DOHH2 (cell line): Measurements from ENCODE around the gene C2CD3.
A peak's percentile ranks its signal among the peaks of the same experiment; 100 is the strongest.

Experiments used
- H3F3A ChIP-seq: fragments of 200-600 bp; sonication (generic), shearing (Covaris generic); 2 replicates; pipeline ENCODE4 v1.6.0; 2016; ENCODE audit warnings: antibody characterized with exemption, mild to moderate bottlenecking; ENCODE audit not compliant: control insufficient read depth, insufficient read depth
- H3K27ac ChIP-seq: fragments of 200-600 bp; sonication (generic); 2 replicates; pipeline ENCODE4 v1.5.1; 2014; ENCODE audit warnings: low read depth, mild to moderate bottlenecking, low read length, moderate library complexity
- H3K27me3 ChIP-seq: fragments of 200-600 bp; sonication (generic); 2 replicates; pipeline ENCODE4 v1.6.1; 2014; ENCODE audit warnings: mild to moderate bottlenecking, low read length, mixed read lengths; ENCODE audit not compliant: control insufficient read depth
- H3K36me3 ChIP-seq: fragments of 200-600 bp; sonication (generic); 2 replicates; pipeline ENCODE4 v1.6.1; 2014; ENCODE audit warnings: mild to moderate bottlenecking, low read length, moderate library complexity, mixed read lengths; ENCODE audit not compliant: control insufficient read depth
- H3K4me1 ChIP-seq: fragments of 200-600 bp; sonication (generic); 2 replicates; pipeline ENCODE4 v1.6.1; 2014; ENCODE audit warnings: mild to moderate bottlenecking, low read length, mixed read lengths; ENCODE audit not compliant: control insufficient read depth
- H3K4me2 ChIP-seq: fragments of 200-600 bp; sonication (generic); 2 replicates; pipeline ENCODE4 v1.6.0; 2014; ENCODE audit warnings: mild to moderate bottlenecking, low read length, moderate library complexity
- H3K4me3 ChIP-seq: fragments of 200-600 bp; sonication (generic); 2 replicates; pipeline ENCODE4 v1.5.1; 2014; ENCODE audit warnings: mild to moderate bottlenecking, low read length, mixed read lengths
- H3K79me2 ChIP-seq: fragments of 200-600 bp; sonication (generic); 2 replicates; pipeline ENCODE4 v1.6.1; 2014; ENCODE audit warnings: mild to moderate bottlenecking, low read length, mixed read lengths; ENCODE audit not compliant: control insufficient read depth
- H3K9me2 ChIP-seq: fragments of 200-600 bp; sonication (generic); replicated peaks from 2 replicates; pipeline ENCODE4 v1.6.1; 2014; ENCODE audit warnings: mild to moderate bottlenecking, low read length, mixed read lengths; ENCODE audit not compliant: control insufficient read depth
- H3K9me3 ChIP-seq: fragments of 200-600 bp; sonication (generic); 2 replicates; pipeline ENCODE4 v1.6.1; 2014; ENCODE audit warnings: antibody characterized with exemption, low read length, mixed read lengths; ENCODE audit not compliant: control insufficient read depth, insufficient read depth
- H4K20me1 ChIP-seq: fragments of 200-600 bp; sonication (generic); 2 replicates; pipeline ENCODE4 v1.6.0; 2014; ENCODE audit warnings: low read depth, mild to moderate bottlenecking, antibody characterized with exemption, low read length, moderate library complexity; ENCODE audit not compliant: control insufficient read depth, insufficient read depth
- CTCF ChIP-seq: fragments of 200-600 bp; sonication (generic); IDR thresholded peaks from one replicate; pipeline ENCODE4 v1.5.1; 2014; ENCODE audit warnings: antibody characterized with exemption, mild to moderate bottlenecking, low read depth, low read length; ENCODE audit not compliant: poor library complexity, severe bottlenecking
- EZH2phosphoT487 ChIP-seq: fragments of 200-600 bp; sonication (generic); IDR thresholded peaks from 2 replicates; pipeline ENCODE4 v1.6.1; 2017; ENCODE audit warnings: borderline replicate concordance, mild to moderate bottlenecking, antibody characterized with exemption, low read length, moderate library complexity, mixed read lengths

Gene C2CD3

GRCh38 chr11:74019860-74020259 lies 150.9 kb downstream of the C2CD3 start:
- Histone ChIP-seq H3K27ac (peak overlapping the region; percentile 35), H4K20me1 (no peaks in the 10 kb centered on the region)

GRCh38 chr11:74019104-74019738 lies 151.6 kb downstream of the C2CD3 start:
- H3K79me2 ChIP-seq: no peaks in the 10 kb centered on the region
- TF ChIP-seq EZH2phosphoT487 (no peak), CTCF (no peak)
- no peaks in the 10 kb centered on the region for H4K20me1 ChIP-seq
- no peaks in the 10 kb centered on the region for H3F3A ChIP-seq
- H3K4me3 ChIP-seq: no peak overlapping the region
- no peak overlapping the region for H3K27ac ChIP-seq
- no peaks in the 10 kb centered on the region for H3K27me3 ChIP-seq
- no peaks in the 10 kb centered on the region for H3K9me3 ChIP-seq
- peaks cover 59% of the 10 kb centered on the region for H3K4me1 ChIP-seq
- no peak overlapping the region for H3K4me2 ChIP-seq
- peaks cover 17% of the 10 kb centered on the region for H3K36me3 ChIP-seq
- no peaks in the 10 kb centered on the region for H3K9me2 ChIP-seq

More at GRCh38 chr11:74019860-74020259, 150.9 kb downstream of the C2CD3 start:
- H3K36me3 ChIP-seq: peaks cover 17% of the 10 kb centered on the region
- H3F3A ChIP-seq: no peaks in the 10 kb centered on the region
- no peaks in the 10 kb centered on the region for H3K79me2 ChIP-seq
- TF ChIP-seq EZH2phosphoT487: no peak
- TF ChIP-seq CTCF: no peak
- peak overlapping the region; percentile 56 for H3K4me2 ChIP-seq
- no peaks in the 10 kb centered on the region for H3K9me3 ChIP-seq
- no peaks in the 10 kb centered on the region for H3K27me3 ChIP-seq
- peak overlapping the region; percentile 31 for H3K4me3 ChIP-seq
- H3K4me1 ChIP-seq: peaks cover 65% of the 10 kb centered on the region
- H3K9me2 ChIP-seq: no peaks in the 10 kb centered on the region

GRCh38 chr11:74018331-74019005 lies 152.3 kb downstream of the C2CD3 start:
- Histone ChIP-seq H3K4me2 (no peak overlapping the region), H3K27me3 (no peaks in the 10 kb centered on the region), H3K9me3 (no peaks in the 10 kb centered on the region), H3K9me2 (no peaks in the 10 kb centered on the region), H4K20me1 (no peaks in the 10 kb centered on the region), H3F3A (no peaks in the 10 kb centered on the region), H3K27ac (no peak overlapping the region), H3K36me3 (peaks cover 17% of the 10 kb centered on the region), H3K4me3 (no peak overlapping the region), H3K4me1 (peaks cover 51% of the 10 kb centered on the region), H3K79me2 (no peaks in the 10 kb centered on the region)
- TF ChIP-seq EZH2phosphoT487 (no peak), CTCF (no peak)
